Ishikawa (cell line): ENCODE measurements around the gene TAF1.

Experiments used
- CEBPB ChIP-seq: IDR thresholded peaks from 2 replicates; pipeline ENCODE4 v1.6.1; 2012
- CREB1 ChIP-seq: IDR thresholded peaks from 2 replicates; pipeline ENCODE4 v1.6.1; 2012; ENCODE audit warnings: low read depth
- EGR1 ChIP-seq: IDR thresholded peaks from 2 replicates; pipeline ENCODE4 v1.6.1; 2012
- EP300 ChIP-seq: IDR thresholded peaks from 2 replicates; pipeline ENCODE4 v1.6.1; 2012; ENCODE audit warnings: borderline replicate concordance
- FOXM1 ChIP-seq: IDR thresholded peaks from 2 replicates; pipeline ENCODE4 v1.6.1; 2012; ENCODE audit warnings: low read depth, borderline replicate concordance
- MAX ChIP-seq: IDR thresholded peaks from 2 replicates; pipeline ENCODE4 v1.6.1; 2012
- RAD21 ChIP-seq: IDR thresholded peaks from 2 replicates; pipeline ENCODE4 v1.6.1; 2012; ENCODE audit warnings: low read depth
- TAF1 ChIP-seq: IDR thresholded peaks from 2 replicates; pipeline ENCODE4 v1.6.1; 2012; ENCODE audit warnings: low read depth, mild to moderate bottlenecking
- TCF12 ChIP-seq: IDR thresholded peaks from 2 replicates; pipeline ENCODE4 v1.6.1; 2012; ENCODE audit warnings: low read depth
- TEAD4 ChIP-seq: IDR thresholded peaks from 2 replicates; pipeline ENCODE4 v1.6.1; 2012
- YY1 ChIP-seq: IDR thresholded peaks from 2 replicates; pipeline ENCODE4 v1.6.1; 2012; ENCODE audit warnings: low read depth
- TF ChIP-seq, protein P1 (sequence below): IDR thresholded peaks from 2 replicates; pipeline ENCODE4 v1.6.1; 2012; ENCODE audit warnings: low read depth, mild to moderate bottlenecking

DNA sequence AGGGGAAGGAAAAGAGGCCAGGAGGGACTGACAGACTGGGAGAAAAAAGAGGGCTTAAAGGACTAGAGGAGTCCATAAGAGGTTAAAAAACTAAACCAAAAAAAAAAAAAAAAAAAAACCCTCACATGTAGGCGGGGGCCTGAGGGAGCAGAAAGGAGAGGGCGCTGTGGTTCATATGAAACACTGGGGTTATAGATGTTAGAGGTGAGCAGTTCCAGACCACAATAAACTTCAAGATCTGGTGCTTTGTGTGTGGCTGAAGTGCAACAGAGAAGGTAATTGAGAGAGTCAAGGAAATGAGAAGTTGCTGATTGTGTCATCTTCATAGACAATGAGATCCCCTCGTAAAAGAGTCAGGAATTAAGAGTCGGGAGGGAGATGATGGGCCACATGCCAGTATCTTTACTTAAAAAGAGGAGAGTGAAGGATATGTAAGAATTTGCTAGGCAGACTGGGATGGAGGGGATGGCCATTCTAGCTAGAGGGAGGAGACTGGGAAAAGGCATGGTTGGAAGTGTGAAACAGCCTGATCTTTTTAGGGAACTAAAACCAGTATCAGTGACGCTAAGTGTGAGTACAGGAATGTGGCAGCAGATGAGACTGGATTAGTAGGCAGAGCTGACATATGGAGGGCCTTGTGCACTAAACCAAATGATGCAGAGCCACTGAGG, 148.3 kb downstream of the TAF1 start:
- no peak for TF ChIP-seq MAX
- TF ChIP-seq EP300 = no peak
- no peak for TF ChIP-seq RAD21
- no peak for TF ChIP-seq TAF1
- no peak for TF ChIP-seq CREB1
- no peak for TF ChIP-seq CEBPB
- no peak for TF ChIP-seq FOXM1
- TF ChIP-seq TEAD4 = no peak
- TF ChIP-seq, protein P1, sequence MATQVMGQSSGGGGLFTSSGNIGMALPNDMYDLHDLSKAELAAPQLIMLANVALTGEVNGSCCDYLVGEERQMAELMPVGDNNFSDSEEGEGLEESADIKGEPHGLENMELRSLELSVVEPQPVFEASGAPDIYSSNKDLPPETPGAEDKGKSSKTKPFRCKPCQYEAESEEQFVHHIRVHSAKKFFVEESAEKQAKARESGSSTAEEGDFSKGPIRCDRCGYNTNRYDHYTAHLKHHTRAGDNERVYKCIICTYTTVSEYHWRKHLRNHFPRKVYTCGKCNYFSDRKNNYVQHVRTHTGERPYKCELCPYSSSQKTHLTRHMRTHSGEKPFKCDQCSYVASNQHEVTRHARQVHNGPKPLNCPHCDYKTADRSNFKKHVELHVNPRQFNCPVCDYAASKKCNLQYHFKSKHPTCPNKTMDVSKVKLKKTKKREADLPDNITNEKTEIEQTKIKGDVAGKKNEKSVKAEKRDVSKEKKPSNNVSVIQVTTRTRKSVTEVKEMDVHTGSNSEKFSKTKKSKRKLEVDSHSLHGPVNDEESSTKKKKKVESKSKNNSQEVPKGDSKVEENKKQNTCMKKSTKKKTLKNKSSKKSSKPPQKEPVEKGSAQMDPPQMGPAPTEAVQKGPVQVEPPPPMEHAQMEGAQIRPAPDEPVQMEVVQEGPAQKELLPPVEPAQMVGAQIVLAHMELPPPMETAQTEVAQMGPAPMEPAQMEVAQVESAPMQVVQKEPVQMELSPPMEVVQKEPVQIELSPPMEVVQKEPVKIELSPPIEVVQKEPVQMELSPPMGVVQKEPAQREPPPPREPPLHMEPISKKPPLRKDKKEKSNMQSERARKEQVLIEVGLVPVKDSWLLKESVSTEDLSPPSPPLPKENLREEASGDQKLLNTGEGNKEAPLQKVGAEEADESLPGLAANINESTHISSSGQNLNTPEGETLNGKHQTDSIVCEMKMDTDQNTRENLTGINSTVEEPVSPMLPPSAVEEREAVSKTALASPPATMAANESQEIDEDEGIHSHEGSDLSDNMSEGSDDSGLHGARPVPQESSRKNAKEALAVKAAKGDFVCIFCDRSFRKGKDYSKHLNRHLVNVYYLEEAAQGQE = no peak
- TF ChIP-seq EGR1 = no peak
- no peak for TF ChIP-seq TCF12
- TF ChIP-seq YY1 = no peak
